ACC112 (cell line): ENCODE measurements around the gene SETD4.
A peak's percentile ranks its signal among the peaks of the same experiment; 100 is the strongest.

ENCODE experiments used
- H2AFZ ChIP-seq: fragments of 200-600 bp; sonication (generic); one replicate; pipeline ENCODE4 v1.6.0; 2017; ENCODE audit warnings: antibody characterized with exemption, low read length; ENCODE audit not compliant: unreplicated experiment
- H3K27ac ChIP-seq: fragments of 200-600 bp; sonication (generic); 2 replicates; pipeline ENCODE4 v1.5.1; 2014; ENCODE audit warnings: low read depth, mild to moderate bottlenecking, antibody characterized with exemption, low read length, moderate library complexity
- H3K27me3 ChIP-seq: fragments of 200-600 bp; sonication (generic); 2 replicates; pipeline ENCODE4 v1.6.1; 2014; ENCODE audit warnings: mild to moderate bottlenecking, antibody characterized with exemption, low read length, moderate library complexity, mixed read lengths; ENCODE audit not compliant: insufficient read depth
- H3K36me3 ChIP-seq: fragments of 200-600 bp; sonication (generic); 2 replicates; pipeline ENCODE4 v1.6.1; 2016; ENCODE audit warnings: mild to moderate bottlenecking, antibody characterized with exemption, low read length, moderate library complexity, mixed read lengths; ENCODE audit not compliant: insufficient read depth
- H3K4me1 ChIP-seq: fragments of 200-600 bp; sonication (generic); one replicate; pipeline ENCODE4 v1.6.1; 2016; ENCODE audit warnings: low read length, mixed read lengths; ENCODE audit not compliant: insufficient read depth, unreplicated experiment, control insufficient read depth
- H3K4me3 ChIP-seq: fragments of 200-600 bp; sonication (generic); 2 replicates; pipeline ENCODE4 v1.5.1; 2014; ENCODE audit warnings: mild to moderate bottlenecking, low read depth, low read length
- H3K79me2 ChIP-seq: fragments of 200-600 bp; sonication (generic); one replicate; pipeline ENCODE4 v1.6.0; 2016; ENCODE audit warnings: low read length; ENCODE audit not compliant: control insufficient read depth, unreplicated experiment, insufficient read depth

SETD4 gene

DNA sequence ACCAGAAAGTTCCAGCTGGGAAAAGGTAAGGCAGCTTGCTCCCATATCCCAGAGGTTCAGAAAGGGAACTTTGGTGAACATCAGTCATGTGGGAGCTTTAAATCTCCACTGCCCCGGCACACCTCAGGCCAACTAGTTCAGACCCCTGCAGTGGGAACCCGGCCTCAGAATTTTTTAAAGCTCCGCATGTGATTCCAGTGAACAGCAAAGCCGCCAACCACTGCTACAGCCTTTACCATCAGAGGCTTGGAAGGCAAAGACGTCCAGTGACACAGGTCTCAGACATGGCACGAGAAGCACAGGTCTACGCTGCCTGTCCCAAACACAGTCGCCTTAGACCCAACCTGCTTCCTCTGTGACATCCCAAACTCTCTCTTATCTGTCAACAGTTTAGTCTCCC, 31.0 kb downstream of the SETD4 start:
- no peaks in the 10 kb centered on the region for H3K79me2 ChIP-seq
- no peak overlapping the region for H2AFZ ChIP-seq
- H3K36me3 ChIP-seq, result no peaks in the 10 kb centered on the region
- H3K27me3 ChIP-seq, result no peaks in the 10 kb centered on the region
- no peak overlapping the region for H3K27ac ChIP-seq
- H3K4me1 ChIP-seq, result peaks cover 9% of the 10 kb centered on the region
- H3K4me3 ChIP-seq, result no peak overlapping the region

GRCh38 chr21:36028127-36029069, 31.9 kb downstream of the SETD4 start:
- no peak overlapping the region for H3K27ac ChIP-seq
- no peak overlapping the region for H3K4me3 ChIP-seq
- peaks cover 9% of the 10 kb centered on the region for H3K4me1 ChIP-seq
- H2AFZ ChIP-seq, result no peak overlapping the region
- H3K36me3 ChIP-seq, result no peaks in the 10 kb centered on the region
- no peaks in the 10 kb centered on the region for H3K79me2 ChIP-seq
- no peaks in the 10 kb centered on the region for H3K27me3 ChIP-seq

DNA sequence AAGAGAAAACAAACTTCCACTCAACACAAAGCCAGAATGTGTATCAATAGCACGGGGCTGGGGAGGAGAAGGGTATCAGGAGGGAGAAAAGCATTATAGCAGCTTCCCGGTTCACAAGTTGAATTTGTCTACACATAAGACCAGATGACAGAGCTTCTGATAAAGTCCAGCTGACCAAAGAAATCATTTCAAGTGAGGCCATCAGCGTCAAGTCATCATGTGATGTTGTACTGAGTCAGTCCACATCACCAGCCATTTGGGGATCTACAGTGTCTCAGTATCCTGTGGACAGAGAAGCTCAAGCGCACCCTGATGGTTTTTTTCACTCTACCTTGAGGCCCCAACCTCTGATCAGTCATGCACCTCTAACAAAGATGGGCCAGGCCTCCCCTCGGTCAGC, 33.0 kb downstream of the SETD4 start:
- Histone ChIP-seq H3K36me3 (no peaks in the 10 kb centered on the region), H3K79me2 (no peaks in the 10 kb centered on the region), H2AFZ (no peak overlapping the region), H3K27ac (peak overlapping the region; percentile 28), H3K27me3 (no peaks in the 10 kb centered on the region), H3K4me3 (no peak overlapping the region), H3K4me1 (peaks cover 9% of the 10 kb centered on the region)

- Histone ChIP-seq H3K4me1 (peaks cover 9% of the 10 kb centered on the region), H3K27ac (no peak overlapping the region), H3K4me3 (no peak overlapping the region), H3K36me3 (no peaks in the 10 kb centered on the region), H3K27me3 (no peaks in the 10 kb centered on the region), H3K79me2 (no peaks in the 10 kb centered on the region), H2AFZ (no peak overlapping the region)
These were observed 35.5 kb downstream of the SETD4 start for GRCh38 chr21:36024782-36025181.

GRCh38 chr21:36023092-36023480, 37.2 kb downstream of the SETD4 start:
- Histone ChIP-seq H3K79me2 (no peaks in the 10 kb centered on the region), H3K27me3 (no peaks in the 10 kb centered on the region), H3K4me3 (no peak overlapping the region), H2AFZ (no peak overlapping the region), H3K27ac (no peak overlapping the region), H3K36me3 (no peaks in the 10 kb centered on the region), H3K4me1 (peaks cover 9% of the 10 kb centered on the region)

DNA sequence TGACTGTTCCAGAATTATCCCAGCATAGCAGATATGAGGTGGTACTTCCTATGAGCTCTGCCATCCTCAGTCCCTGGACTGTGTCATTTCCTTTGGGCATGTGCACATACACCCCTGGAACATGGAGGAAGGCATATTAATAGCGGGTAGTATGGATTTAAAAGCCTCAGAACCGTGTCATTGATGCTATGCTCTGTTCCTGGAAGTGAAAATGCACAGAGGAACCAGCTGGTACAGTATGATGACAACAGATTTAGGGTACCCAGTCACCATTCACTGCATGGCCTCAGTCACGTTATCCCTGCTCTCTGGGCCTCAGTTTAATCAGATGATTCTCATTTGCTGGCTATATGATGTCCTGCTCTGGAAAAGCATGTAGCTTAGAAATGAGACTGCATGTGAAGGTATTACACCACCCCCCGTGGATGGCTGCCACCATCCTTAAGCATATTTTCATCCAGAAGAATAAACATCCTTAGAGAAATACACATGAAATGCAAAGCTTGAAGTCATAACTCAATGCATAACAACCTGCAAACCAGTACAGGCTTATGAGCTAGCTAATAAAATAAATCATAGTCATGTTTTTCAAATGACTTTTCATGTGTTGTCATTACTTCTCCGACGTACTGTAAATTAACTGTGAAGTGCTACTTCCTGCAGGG, 37.8 kb downstream of the SETD4 start:
- no peak overlapping the region for H3K4me3 ChIP-seq
- H3K27me3 ChIP-seq, result no peaks in the 10 kb centered on the region
- H3K79me2 ChIP-seq, result no peaks in the 10 kb centered on the region
- H3K36me3 ChIP-seq, result no peaks in the 10 kb centered on the region
- no peak overlapping the region for H2AFZ ChIP-seq
- no peak overlapping the region for H3K27ac ChIP-seq
- H3K4me1 ChIP-seq, result peaks cover 9% of the 10 kb centered on the region

- Histone ChIP-seq H3K4me3 (no peak overlapping the region), H3K36me3 (no peaks in the 10 kb centered on the region), H3K4me1 (no peaks in the 10 kb centered on the region), H3K27me3 (peaks cover 3% of the 10 kb centered on the region; the same call in 1 of the 2 replicates), H3K79me2 (no peaks in the 10 kb centered on the region), H2AFZ (no peak overlapping the region), H3K27ac (no peak overlapping the region)
These were observed 39.0 kb downstream of the SETD4 start for GRCh38 chr21:36021251-36021837.

- Histone ChIP-seq H3K4me1 (no peaks in the 10 kb centered on the region), H3K4me3 (no peak overlapping the region), H3K79me2 (no peaks in the 10 kb centered on the region), H3K27me3 (peaks cover 25% of the 10 kb centered on the region), H2AFZ (no peak overlapping the region), H3K27ac (no peak overlapping the region), H3K36me3 (no peaks in the 10 kb centered on the region)
These were observed 45.3 kb downstream of the SETD4 start for GRCh38 chr21:36015045-36015444.

- H3K4me1 ChIP-seq, result no peaks in the 10 kb centered on the region
- H3K36me3 ChIP-seq, result no peaks in the 10 kb centered on the region
- no peak overlapping the region for H3K4me3 ChIP-seq
- H3K79me2 ChIP-seq, result no peaks in the 10 kb centered on the region
- no peak overlapping the region for H3K27ac ChIP-seq
- H2AFZ ChIP-seq, result no peak overlapping the region
- H3K27me3 ChIP-seq, result peaks cover 48% of the 10 kb centered on the region
These were observed 49.5 kb downstream of the SETD4 start for GRCh38 chr21:36010801-36011200.

- no peak overlapping the region for H3K4me3 ChIP-seq
- H3K27ac ChIP-seq, result no peak overlapping the region
- peaks cover 45% of the 10 kb centered on the region for H3K27me3 ChIP-seq
- no peak overlapping the region for H2AFZ ChIP-seq
- H3K36me3 ChIP-seq, result no peaks in the 10 kb centered on the region
- no peaks in the 10 kb centered on the region for H3K4me1 ChIP-seq
- H3K79me2 ChIP-seq, result no peaks in the 10 kb centered on the region
These were observed 51.8 kb downstream of the SETD4 start for GRCh38 chr21:36008505-36008904.
